Ascending aorta (tissue), 2 donors: Measurements from ENCODE around the gene C1orf21. TPM values are rescaled to one million over a fixed set of nuclear protein-coding genes. Genes with fewer than 3 reads are reported as not detected.

Experiments
- DNase-seq, 2 donors: peaks; one replicate each; pipeline ENCODE4 v3.0.0-alpha.2; 2019; ENCODE audit warnings: low spot score in 2 of 2
- H3K27ac ChIP-seq, 2 donors: fragments of 200-600 bp; sonication (generic); one replicate each; pipeline ENCODE4 v1.5.1; 2016 to 2017; ENCODE audit warnings: mild to moderate bottlenecking in 1 of 2
- H3K27me3 ChIP-seq: fragments of 200-600 bp; sonication (generic); one replicate; pipeline ENCODE4 v1.5.1; 2017
- H3K36me3 ChIP-seq, 2 donors: fragments of 200-600 bp; sonication (generic); one replicate each; pipeline ENCODE4 v1.5.1; 2016
- H3K4me1 ChIP-seq, 2 donors: fragments of 200-600 bp; sonication (generic); one replicate each; pipeline ENCODE4 v1.5.1; 2016 to 2017; ENCODE audit warnings: mild to moderate bottlenecking in 1 of 2
- H3K4me3 ChIP-seq, 2 donors: fragments of 200-600 bp; sonication (generic); one replicate each; pipeline ENCODE4 v1.5.1; 2016 to 2017; ENCODE audit warnings: mild to moderate bottlenecking in 1 of 2
- H3K9me3 ChIP-seq, 2 donors: fragments of 200-600 bp; sonication (generic); one replicate each; pipeline ENCODE4 v1.5.1; 2016
- CTCF ChIP-seq, 3 experiments: fragments of 200-600 bp in 2 of 3; fragments of 450-650 bp in 1 of 3; sonication (generic) in 2 of 3; IDR thresholded peaks; one replicate each; pipeline ENCODE4 v1.5.1; 2016 to 2019; ENCODE audit warnings: antibody characterized with exemption in 3 of 3, mild to moderate bottlenecking in 1 of 3, moderate library complexity in 1 of 3
- intact Hi-C: fragments of 100-400 bp; cut with DNase I; formaldehyde crosslinking; loops from one replicate; pipeline ENCODE4 v1.15.1; 2023
- total RNA-seq: library from RNA; depleted of rRNA; stranded (reverse); fragments of >200 nt; gene quantifications from one replicate; pipeline ENCODE4 v1.1.0, GENCODE V29; 2016

The C1orf21 gene
- total RNA-seq, 1 donor from 2014 or later, result 21.8 TPM

DNA sequence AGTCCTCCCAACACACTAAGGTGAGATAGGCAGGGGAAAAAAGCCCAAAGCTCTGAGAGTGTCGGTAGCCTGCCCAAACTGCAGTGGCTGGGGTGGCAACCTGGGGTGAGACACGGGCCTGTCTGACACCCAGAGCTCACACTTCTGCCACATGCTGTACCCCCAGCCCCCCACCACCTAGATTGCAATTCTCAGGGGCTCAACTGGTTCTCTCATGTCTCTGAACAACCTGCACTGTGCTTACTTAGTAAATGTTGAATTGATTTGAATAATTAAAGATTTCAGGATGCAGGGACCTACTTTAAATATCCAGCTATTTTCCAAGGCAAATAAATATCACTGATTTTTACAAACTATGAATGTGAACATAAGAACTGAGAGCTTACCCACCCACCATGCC lies 252.4 kb downstream of the C1orf21 start:
- DNase-seq, result no peak
- Histone ChIP-seq H3K4me1 (no peaks in the 10 kb centered on the region), H3K4me3 (no peak overlapping the region), H3K27ac (no peak overlapping the region), H3K9me3 (no peaks in the 10 kb centered on the region), H3K36me3 (no peaks in the 10 kb centered on the region), H3K27me3 (no peaks in the 10 kb centered on the region)
- TF ChIP-seq CTCF (IDR thresholded peaks at IDR 0.05), result no peak
- intact Hi-C loops, result no loop called here

DNA sequence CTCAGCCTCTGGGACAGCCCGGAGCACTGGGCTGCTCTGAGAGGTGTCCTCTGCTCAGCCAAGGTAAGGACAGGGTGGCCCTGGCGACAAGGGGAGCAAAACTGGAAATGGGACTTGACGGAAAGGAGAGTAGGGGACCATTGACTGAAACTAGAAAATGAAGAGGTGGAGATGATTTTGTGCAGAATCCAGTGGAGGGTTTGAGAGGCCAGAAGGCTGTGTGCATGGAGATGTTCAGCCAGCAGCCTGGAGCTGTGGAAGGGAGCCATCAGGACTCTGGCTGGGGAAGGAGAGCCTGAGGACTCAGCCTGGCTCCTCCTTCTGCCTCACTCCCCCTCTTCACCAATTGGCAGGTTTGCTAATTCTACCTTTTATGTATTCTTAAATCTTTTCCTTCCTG lies 253.7 kb downstream of the C1orf21 start:
- Histone ChIP-seq H3K36me3 (no peaks in the 10 kb centered on the region), H3K4me3 (no peak overlapping the region), H3K27ac (no peak overlapping the region), H3K4me1 (no peaks in the 10 kb centered on the region), H3K27me3 (no peaks in the 10 kb centered on the region), H3K9me3 (no peaks in the 10 kb centered on the region)
- DNase-seq, result no peak
- intact Hi-C loops, result no loop called here
- no peak for TF ChIP-seq CTCF (IDR thresholded peaks at IDR 0.05)

DNA sequence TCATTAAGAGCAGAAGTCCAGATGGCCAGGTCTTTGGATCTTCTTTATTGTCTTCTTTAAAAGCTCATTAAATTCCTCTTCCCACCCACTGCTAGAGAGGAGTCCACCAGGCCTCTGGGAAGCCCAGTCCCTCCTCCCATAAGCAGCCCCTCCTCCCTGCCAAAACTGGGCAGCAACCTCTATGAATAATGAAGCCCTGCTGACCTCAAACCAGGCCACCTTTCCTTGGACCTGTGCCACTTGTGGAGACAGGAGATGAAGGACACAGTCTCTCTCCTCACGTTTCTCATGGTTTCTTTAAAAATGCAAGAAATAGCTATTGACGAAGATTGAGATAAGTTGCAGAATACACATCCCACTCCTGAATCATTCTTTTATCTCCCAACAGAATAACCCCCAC lies 255.1 kb downstream of the C1orf21 start:
- no peak overlapping the region for H3K27ac ChIP-seq
- DNase-seq, result no peak
- no peak overlapping the region for H3K4me3 ChIP-seq
- no peaks in the 10 kb centered on the region for H3K27me3 ChIP-seq
- TF ChIP-seq CTCF (IDR thresholded peaks at IDR 0.05), result no peak
- H3K4me1 ChIP-seq, result peaks cover 0 to 6% of the 10 kb centered on the region in 2 donors
- intact Hi-C loops, result no loop called here
- H3K9me3 ChIP-seq, result no peaks in the 10 kb centered on the region
- no peaks in the 10 kb centered on the region for H3K36me3 ChIP-seq

GRCh38 chr1:184643661-184644060 lies 256.8 kb downstream of the C1orf21 start:
- Histone ChIP-seq H3K36me3 (no peaks in the 10 kb centered on the region), H3K4me1 (peaks cover 3 to 22% of the 10 kb centered on the region in 2 donors), H3K9me3 (no peaks in the 10 kb centered on the region), H3K27ac (no peak overlapping the region), H3K27me3 (no peaks in the 10 kb centered on the region), H3K4me3 (no peak overlapping the region)
- TF ChIP-seq CTCF (IDR thresholded peaks at IDR 0.05), result no peak
- intact Hi-C loops, result no loop called here
- no peak for DNase-seq

DNA sequence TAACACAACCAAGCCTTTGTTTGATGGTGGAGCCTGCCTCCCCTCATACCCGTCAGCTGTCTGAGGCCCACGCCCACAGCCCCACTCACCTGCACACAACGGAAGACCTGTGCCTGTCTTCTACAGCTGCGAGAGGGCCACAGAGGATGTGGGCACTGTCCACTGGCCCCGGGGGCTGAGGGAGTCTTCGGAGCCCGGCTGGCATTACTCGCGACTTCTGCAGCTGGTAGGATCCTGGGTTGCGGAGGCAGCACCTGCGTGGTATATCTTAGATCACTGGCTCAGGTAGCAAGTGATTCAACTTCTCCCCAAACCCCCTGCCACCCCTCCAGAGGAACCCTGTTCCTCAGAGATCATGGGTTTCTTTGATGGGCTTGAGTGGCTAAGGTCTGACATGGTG lies 257.9 kb downstream of the C1orf21 start:
- intact Hi-C loops, result no loop called here
- TF ChIP-seq CTCF (IDR thresholded peaks at IDR 0.05), result no peak
- Histone ChIP-seq H3K4me1 (peaks cover 5 to 32% of the 10 kb centered on the region in 2 donors), H3K9me3 (no peaks in the 10 kb centered on the region), H3K36me3 (no peaks in the 10 kb centered on the region), H3K27ac (no peak overlapping the region), H3K27me3 (no peaks in the 10 kb centered on the region), H3K4me3 (no peak overlapping the region)
- no peak for DNase-seq

DNA sequence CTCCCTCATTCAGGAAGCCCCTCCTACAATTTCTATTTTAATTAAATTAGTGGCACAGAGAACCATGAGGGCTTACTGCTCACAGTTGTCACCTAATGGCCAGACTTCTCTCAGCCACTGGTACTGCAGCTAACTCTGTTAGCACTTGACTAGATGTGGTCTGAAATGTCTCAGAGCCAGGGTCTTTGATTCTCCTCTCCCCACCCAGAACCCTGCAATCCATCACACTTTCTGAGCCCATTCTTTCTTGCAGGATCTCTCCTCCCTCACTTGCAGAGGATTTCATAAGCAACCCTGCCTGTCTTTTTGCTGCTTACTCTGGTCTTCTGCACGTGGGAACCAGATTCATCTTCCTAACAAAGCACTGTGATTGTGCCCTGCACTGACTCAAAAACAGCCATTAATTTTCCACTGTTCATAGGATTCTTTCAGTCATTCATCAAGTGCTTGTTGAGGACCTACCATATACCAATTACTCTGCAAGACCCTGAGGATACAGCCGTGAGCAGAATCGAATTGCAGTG lies 259.4 kb downstream of the C1orf21 start:
- no peak for DNase-seq
- Histone ChIP-seq H3K27ac (peak overlapping the region in 1 of 2 donors; percentile 16), H3K36me3 (no peaks in the 10 kb centered on the region), H3K4me1 (peaks cover 7 to 36% of the 10 kb centered on the region in 2 donors), H3K27me3 (no peaks in the 10 kb centered on the region), H3K4me3 (no peak overlapping the region), H3K9me3 (no peaks in the 10 kb centered on the region)
- intact Hi-C loops, result no loop called here
- TF ChIP-seq CTCF (IDR thresholded peaks at IDR 0.05), result no peak
